ENCODE data around the gene ELAC1.

Gene ELAC1

GRCh38 chr18:50967714-50968661, at the start of gene ELAC1:
TSS of gene ELAC1 (plus strand) at chr18:50968040. CDS start at chr18:50974405, 6,365 bp downstream.
- Histone ChIP-seq H4K20me1 (ENCODE audit: insufficient read depth, low read length) (no peaks in the 10 kb centered on the region), H3K9me2 (replicated peaks; ENCODE audit: insufficient read depth, low read length) (no peaks in the 10 kb centered on the region), H3K4me1 (ENCODE audit: low read length) (peaks cover 7% of the 10 kb centered on the region), H3K4me3 (ENCODE audit: low read length) (peak within 1 kb of the TSS; percentile 83), H3K9ac (ENCODE audit: low read length) (peak within 1 kb of the TSS; percentile 93), H2AFZ (ENCODE audit: low read length) (peak within 1 kb of the TSS; percentile 98), H3K36me3 (replicated peaks; ENCODE audit: insufficient read depth, low read length) (no peaks in the 10 kb centered on the region), H3K27me3 (replicated peaks; ENCODE audit: insufficient read depth, low read length) (no peaks in the 10 kb centered on the region), H3K4me2 (ENCODE audit: low read depth, low read length) (peak within 1 kb of the TSS; percentile 81), H3K9me3 (replicated peaks; ENCODE audit: insufficient read depth, low read length) (no peaks in the 10 kb centered on the region), H3K27ac (ENCODE audit: low read length) (peak within 1 kb of the TSS; percentile 64; the same call in 1 of the 2 replicates), H3K79me2 (ENCODE audit: low read length) (peaks cover 14% of the 10 kb centered on the region), H3F3A (ENCODE audit: insufficient read depth, low read length) (no peaks in the 10 kb centered on the region)
- DNase-seq = peak; percentile 81
- TF ChIP-seq EZH2 (optimal IDR thresholded peaks at IDR 0.05; ENCODE audit: low read depth, low read length) = no peak
- TF ChIP-seq CTCF (IDR thresholded peaks at IDR 0.05; ENCODE audit: low read length) = no peak
- no peak for TF ChIP-seq EZH2phosphoT487 (IDR thresholded peaks at IDR 0.05; ENCODE audit: low read length)

GRCh38 chr18:50918153-50918552, 49.7 kb upstream of the ELAC1 start:
- no peak overlapping the region for H3K27ac ChIP-seq (ENCODE audit: low read length)
- no peaks in the 10 kb centered on the region for H3F3A ChIP-seq (ENCODE audit: insufficient read depth, low read length)
- no peaks in the 10 kb centered on the region for H3K79me2 ChIP-seq (ENCODE audit: low read length)
- H3K9ac ChIP-seq (ENCODE audit: low read length) = no peak overlapping the region
- no peak overlapping the region for H2AFZ ChIP-seq (ENCODE audit: low read length)
- DNase-seq = no peak
- no peaks in the 10 kb centered on the region for H4K20me1 ChIP-seq (ENCODE audit: insufficient read depth, low read length)
- no peaks in the 10 kb centered on the region for H3K9me2 ChIP-seq (replicated peaks; ENCODE audit: insufficient read depth, low read length)
- no peaks in the 10 kb centered on the region for H3K27me3 ChIP-seq (replicated peaks; ENCODE audit: insufficient read depth, low read length)
- TF ChIP-seq CTCF (IDR thresholded peaks at IDR 0.05; ENCODE audit: low read length) = no peak
- TF ChIP-seq EZH2phosphoT487 (IDR thresholded peaks at IDR 0.05; ENCODE audit: low read length) = no peak
- TF ChIP-seq EZH2 (optimal IDR thresholded peaks at IDR 0.05; ENCODE audit: low read depth, low read length) = no peak
- no peak overlapping the region for H3K4me3 ChIP-seq (ENCODE audit: low read length)
- no peak overlapping the region for H3K4me2 ChIP-seq (ENCODE audit: low read depth, low read length)
- H3K4me1 ChIP-seq (ENCODE audit: low read length) = no peaks in the 10 kb centered on the region
- H3K9me3 ChIP-seq (replicated peaks; ENCODE audit: insufficient read depth, low read length) = no peaks in the 10 kb centered on the region
- H3K36me3 ChIP-seq (replicated peaks; ENCODE audit: insufficient read depth, low read length) = no peaks in the 10 kb centered on the region; the same call in 1 of the 2 replicates

- no peaks in the 10 kb centered on the region for H4K20me1 ChIP-seq (ENCODE audit: insufficient read depth, low read length)
- no peaks in the 10 kb centered on the region for H3K4me1 ChIP-seq (ENCODE audit: low read length)
- no peaks in the 10 kb centered on the region for H3K79me2 ChIP-seq (ENCODE audit: low read length)
- H2AFZ ChIP-seq (ENCODE audit: low read length) = no peak overlapping the region
- no peaks in the 10 kb centered on the region for H3F3A ChIP-seq (ENCODE audit: insufficient read depth, low read length)
- no peak overlapping the region for H3K4me3 ChIP-seq (ENCODE audit: low read length)
- H3K9me2 ChIP-seq (replicated peaks; ENCODE audit: insufficient read depth, low read length) = no peaks in the 10 kb centered on the region
- no peak overlapping the region for H3K4me2 ChIP-seq (ENCODE audit: low read depth, low read length)
- no peaks in the 10 kb centered on the region for H3K27me3 ChIP-seq (replicated peaks; ENCODE audit: insufficient read depth, low read length)
- H3K36me3 ChIP-seq (replicated peaks; ENCODE audit: insufficient read depth, low read length) = peaks cover 3% of the 10 kb centered on the region; the same call in 1 of the 2 replicates
- H3K9ac ChIP-seq (ENCODE audit: low read length) = no peak overlapping the region
- TF ChIP-seq CTCF (IDR thresholded peaks at IDR 0.05; ENCODE audit: low read length) (no peak), EZH2 (optimal IDR thresholded peaks at IDR 0.05; ENCODE audit: low read depth, low read length) (no peak), EZH2phosphoT487 (IDR thresholded peaks at IDR 0.05; ENCODE audit: low read length) (no peak)
- no peak for DNase-seq
- H3K9me3 ChIP-seq (replicated peaks; ENCODE audit: insufficient read depth, low read length) = no peaks in the 10 kb centered on the region
- no peak overlapping the region for H3K27ac ChIP-seq (ENCODE audit: low read length)
Observed at GRCh38 chr18:50924372-50924771, 43.5 kb upstream of the ELAC1 start.

All from MM.1S (cell line).